HPDE6-E6E7 (cell line): Measurements from ENCODE around the gene UBXN1.

ENCODE experiments used
- DNase-seq: peaks from one replicate; pipeline ENCODE4 v3.0.0; 2011; ENCODE audit warnings: missing footprints; ENCODE audit errors: extremely low spot score

UBXN1 gene

GRCh38 chr11:62645946-62646824, 32.7 kb downstream of the UBXN1 start, which contains the start of gene GANAB:
Gene GANAB, minus strand, starts transcription at chr11:62646613. Its CDS starts 14 bp downstream, at chr11:62646599.
- DNase-seq, result peak; percentile 100

- DNase-seq, result no peak
Measured at GRCh38 chr11:62645671-62645945, 33.3 kb downstream of the UBXN1 start.

GRCh38 chr11:62644220-62644619, 34.7 kb downstream of the UBXN1 start:
- no peak for DNase-seq

GRCh38 chr11:62632492-62632891, 46.4 kb downstream of the UBXN1 start:
- DNase-seq, result no peak

GRCh38 chr11:62627713-62628112, 51.2 kb downstream of the UBXN1 start:
- DNase-seq, result no peak
